ENCODE results near the gene NES. TPM values are rescaled to one million over a fixed set of nuclear protein-coding genes. Genes with fewer than 3 reads are reported as not detected.

NES gene
- total and polyA plus RNA-seq, 2 of the 8 experiments (the other 6 are each of a cell fraction or from before 2014, with no cell fraction given): 13.3 to 135 TPM

GRCh38 chr1:156670791-156671190 is 6.4 kb downstream of the NES start:
- Histone ChIP-seq H3K36me3 (ENCODE audit: control insufficient read depth in 2 of 4, insufficient read depth in 4 of 4, low read length in 3 of 4) (peaks cover 4 to 28% (median 12%) of the 10 kb centered on the region in 4 experiments; a peak in 7 of 8 replicates), H3K14ac (ENCODE audit: insufficient read length) (no peak overlapping the region), H2AFZ (ENCODE audit: low read length) (no peak overlapping the region), H2BK12ac (ENCODE audit: low read depth, low read length) (peak overlapping the region; percentile 68; the same call in 1 of the 2 replicates), H3K9ac (replicated peaks in 1 of 4; ENCODE audit: extremely low read depth in 1 of 4, low read depth in 3 of 4, low read length in 3 of 4) (no peak overlapping the region), H4K91ac (replicated peaks; ENCODE audit: insufficient read length, low read length) (no peak overlapping the region), H2BK15ac (ENCODE audit: low read length) (peak overlapping the region; percentile 61; the same call in 1 of the 2 replicates), H3K9me3 (ENCODE audit: insufficient read depth in 2 of 2, low read depth in 1 of 2, low read length in 1 of 2) (no peaks in the 10 kb centered on the region), H3K4me2 (ENCODE audit: insufficient read depth in 1 of 2, low read depth in 2 of 2, low read length in 2 of 2) (no peak overlapping the region), H2BK120ac (replicated peaks; ENCODE audit: low read depth, low read length) (no peak overlapping the region), H3K27ac (ENCODE audit: low read depth, low read length) (no peak overlapping the region), H2AK5ac (ENCODE audit: low read depth, low read length) (no peak overlapping the region), H3K27me3 (replicated peaks in 1 of 4; ENCODE audit: control insufficient read depth in 3 of 4, extremely low read depth in 1 of 4, insufficient read depth in 3 of 4, low read length in 3 of 4) (no peaks in the 10 kb centered on the region), H4K20me1 (replicated peaks in 1 of 2; ENCODE audit: control insufficient read depth in 1 of 2, insufficient read depth in 2 of 2, low read length in 2 of 2) (peaks cover 4 to 10% of the 10 kb centered on the region in 2 experiments), H3K56ac (replicated peaks; ENCODE audit: insufficient read length, low read depth, low read length) (no peak overlapping the region), H4K8ac (ENCODE audit: extremely low read depth, insufficient read depth, low read length) (no peak overlapping the region), H3K79me1 (ENCODE audit: low read depth, low read length) (peaks cover 13% of the 10 kb centered on the region; the same call in 1 of the 2 replicates), H3K18ac (ENCODE audit: extremely low read depth, low read length) (no peak overlapping the region), H4K5ac (ENCODE audit: insufficient read length, low read depth, low read length) (no peak overlapping the region), H3K4ac (replicated peaks; ENCODE audit: insufficient read length, low read depth, low read length) (no peak overlapping the region), H3K4me1 (replicated peaks in 1 of 4; ENCODE audit: control insufficient read depth in 3 of 4, insufficient read depth in 4 of 4, low read length in 3 of 4) (peaks cover 3 to 67% (median 57%) of the 10 kb centered on the region in 4 experiments), H3K4me3 (ENCODE audit: extremely low read depth in 1 of 4, insufficient read depth in 2 of 4, low read depth in 3 of 4, low read length in 4 of 4) (no peak overlapping the region), H3K23me2 (ENCODE audit: low read depth, low read length) (peaks cover 10% of the 10 kb centered on the region), H3K79me2 (ENCODE audit: control insufficient read depth in 1 of 2, insufficient read depth in 2 of 2, low read length in 2 of 2) (peaks cover 0 to 30% of the 10 kb centered on the region in 2 experiments; a peak in 2 of 4 replicates), H3K23ac (ENCODE audit: insufficient read length) (no peak overlapping the region), H2BK20ac (ENCODE audit: low read length) (no peak overlapping the region), H2BK5ac (ENCODE audit: low read depth, low read length) (no peak overlapping the region)
- peak in 1 of 2 experiments; percentile 54; a peak in 2 of 3 replicates for TF ChIP-seq POLR2A (IDR thresholded peaks at IDR 0.05; ENCODE audit: control extremely low read depth in 1 of 2, low read depth in 2 of 2, low read length in 2 of 2)
- no peak for TF ChIP-seq HDAC2 (IDR thresholded peaks at IDR 0.05; ENCODE audit: borderline replicate concordance in 1 of 2, low read depth in 2 of 2, low read length in 2 of 2)
- FAIRE-seq (no peak), DNase-seq (ENCODE audit: low read depth in 1 of 2, low spot score in 2 of 2) (no peak)
- POLR2A ChIA-PET (ENCODE audit: partially characterized antibody): interaction anchor here (0.8 to 13.8 kb wide), 6 partner anchors 7 to 35 kb away, joined by 3 to 419 read pairs (median 5); partner anchors contain the start of gene CRABP2
- 93% methylated on average over 2 of the region's 4 CpGs; no CpG with 5 or more reads in 1 of the 2 experiments for WGBS, 2 experiments (ENCODE audit: extremely low coverage in 1 of 2, insufficient coverage in 1 of 2, insufficient read length in 1 of 2, insufficient replicate concordance in 2 of 2, low coverage in 1 of 2, low lambda C conversion rate in 2 of 2, missing lambda C conversion rate in 1 of 2)
- CTCF ChIA-PET (ENCODE audit: partially characterized antibody): interaction anchor here (1.2 to 66.0 kb wide), 8 partner anchors 10 to 45 kb away, joined by 3 to 4284 read pairs (median 4); partner anchors contain the start of genes CRABP2, ISG20L2, METTL25B and NES
